HEK293 (cell line): Measurements from ENCODE around the gene PGGT1B.

Source experiments
- CTCF ChIP-seq: fragments of 450-650 bp; formaldehyde crosslinking; IDR thresholded peaks from 2 replicates; pipeline ENCODE4 v1.5.1; 2016; ENCODE audit warnings: missing biosample characterization, missing genetic modification characterization
- GLIS2 ChIP-seq: fragments of 450-650 bp; formaldehyde crosslinking; IDR thresholded peaks from 2 replicates; pipeline ENCODE4 v1.5.1; 2016; ENCODE audit warnings: missing biosample characterization, missing genetic modification characterization
- PATZ1 ChIP-seq: fragments of 450-650 bp; formaldehyde crosslinking; IDR thresholded peaks from 2 replicates; pipeline ENCODE4 v1.5.1; 2016; ENCODE audit warnings: missing biosample characterization, missing genetic modification characterization
- REST ChIP-seq: fragments of 450-650 bp; formaldehyde crosslinking; IDR thresholded peaks from 2 replicates; pipeline ENCODE4 v1.5.1; 2016; ENCODE audit warnings: missing biosample characterization, missing genetic modification characterization
- YY2 ChIP-seq: fragments of 450-650 bp; formaldehyde crosslinking; IDR thresholded peaks from 2 replicates; pipeline ENCODE4 v1.5.1; 2016; ENCODE audit warnings: missing biosample characterization, missing genetic modification characterization
- ZBTB6 ChIP-seq: fragments of 450-650 bp; formaldehyde crosslinking; IDR thresholded peaks from 2 replicates; pipeline ENCODE4 v1.5.1; 2017; ENCODE audit warnings: missing biosample characterization, missing genetic modification characterization
- ZBTB7A ChIP-seq: fragments of 450-650 bp; formaldehyde crosslinking; IDR thresholded peaks from 2 replicates; pipeline ENCODE4 v1.5.1; 2016; ENCODE audit warnings: low read depth, missing biosample characterization, missing genetic modification characterization
- ZNF132 ChIP-seq: fragments of 450-650 bp; formaldehyde crosslinking; IDR thresholded peaks from 2 replicates; pipeline ENCODE4 v1.5.1; 2017; ENCODE audit warnings: missing biosample characterization, missing genetic modification characterization, borderline replicate concordance
- ZNF148 ChIP-seq: fragments of 450-650 bp; formaldehyde crosslinking; IDR thresholded peaks from 2 replicates; pipeline ENCODE4 v1.5.0; 2017; ENCODE audit warnings: missing biosample characterization, missing genetic modification characterization, borderline replicate concordance
- ZNF324 ChIP-seq: fragments of 450-650 bp; formaldehyde crosslinking; IDR thresholded peaks from 2 replicates; pipeline ENCODE4 v1.5.1; 2016; ENCODE audit warnings: missing biosample characterization, missing genetic modification characterization
- ZNF433 ChIP-seq: fragments of 450-650 bp; formaldehyde crosslinking; IDR thresholded peaks from 2 replicates; pipeline ENCODE4 v1.5.1; 2016; ENCODE audit warnings: missing biosample characterization, missing genetic modification characterization, low read depth
- ZNF600 ChIP-seq: fragments of 450-650 bp; formaldehyde crosslinking; IDR thresholded peaks from 2 replicates; pipeline ENCODE4 v1.5.1; 2016; ENCODE audit warnings: missing biosample characterization, missing genetic modification characterization
- ZNF707 ChIP-seq: fragments of 450-650 bp; formaldehyde crosslinking; IDR thresholded peaks from 2 replicates; pipeline ENCODE4 v1.5.1; 2016; ENCODE audit warnings: missing biosample characterization, missing genetic modification characterization
- ZSCAN5A ChIP-seq: fragments of 450-650 bp; formaldehyde crosslinking; IDR thresholded peaks from 2 replicates; pipeline ENCODE4 v1.5.1; 2016; ENCODE audit warnings: missing biosample characterization, missing genetic modification characterization

- TF ChIP-seq CTCF = no peak
- TF ChIP-seq ZNF324 (tag by site-specific recombination) = no peak
- TF ChIP-seq ZNF132 (tag by site-specific recombination) = no peak
- no peak for TF ChIP-seq ZNF707 (tag by site-specific recombination)
- no peak for TF ChIP-seq REST (tag by site-specific recombination)
- TF ChIP-seq ZBTB6 (tag by site-specific recombination) = no peak
- TF ChIP-seq ZNF148 = no peak
- no peak for TF ChIP-seq YY2 (tag by site-specific recombination)
- TF ChIP-seq GLIS2 (tag by site-specific recombination) = no peak
- TF ChIP-seq ZNF600 = no peak
- no peak for TF ChIP-seq ZNF433 (tag by site-specific recombination)
- no peak for TF ChIP-seq PATZ1 (tag by site-specific recombination)
- no peak for TF ChIP-seq ZSCAN5A
- no peak for TF ChIP-seq ZBTB7A (tag by site-specific recombination)
Measured at GRCh38 chr5:115193295-115193694, 69.4 kb downstream of the PGGT1B start.
